Fibroblast of skin of left quadriceps (primary cell): ENCODE measurements around the gene SPNS3.
A peak's percentile ranks its signal among the peaks of the same experiment; 100 is the strongest.

Experiments used
- DNase-seq, 2 experiments: peaks; one replicate each; pipeline ENCODE4 v3.0.0-alpha.2; 2013; ENCODE audit warnings: low read depth in 2 of 2

SPNS3 gene, protein sequence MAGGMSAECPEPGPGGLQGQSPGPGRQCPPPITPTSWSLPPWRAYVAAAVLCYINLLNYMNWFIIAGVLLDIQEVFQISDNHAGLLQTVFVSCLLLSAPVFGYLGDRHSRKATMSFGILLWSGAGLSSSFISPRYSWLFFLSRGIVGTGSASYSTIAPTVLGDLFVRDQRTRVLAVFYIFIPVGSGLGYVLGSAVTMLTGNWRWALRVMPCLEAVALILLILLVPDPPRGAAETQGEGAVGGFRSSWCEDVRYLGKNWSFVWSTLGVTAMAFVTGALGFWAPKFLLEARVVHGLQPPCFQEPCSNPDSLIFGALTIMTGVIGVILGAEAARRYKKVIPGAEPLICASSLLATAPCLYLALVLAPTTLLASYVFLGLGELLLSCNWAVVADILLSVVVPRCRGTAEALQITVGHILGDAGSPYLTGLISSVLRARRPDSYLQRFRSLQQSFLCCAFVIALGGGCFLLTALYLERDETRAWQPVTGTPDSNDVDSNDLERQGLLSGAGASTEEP

GRCh38 chr17:4433515-4434031 lies at the start of gene SPNS3:
SPNS3 (plus strand) TSS chr17:4433940; CDS start chr17:4433968, 28 bp downstream.
- no peak for DNase-seq

- no peak for DNase-seq
Observed at GRCh38 chr17:4386406-4386805, 47.3 kb upstream of the SPNS3 start.

- no peak for DNase-seq
Observed at GRCh38 chr17:4387137-4387536, 46.6 kb upstream of the SPNS3 start.

GRCh38 chr17:4389079-4389478 lies 44.7 kb upstream of the SPNS3 start:
- DNase-seq: no peak

DNA sequence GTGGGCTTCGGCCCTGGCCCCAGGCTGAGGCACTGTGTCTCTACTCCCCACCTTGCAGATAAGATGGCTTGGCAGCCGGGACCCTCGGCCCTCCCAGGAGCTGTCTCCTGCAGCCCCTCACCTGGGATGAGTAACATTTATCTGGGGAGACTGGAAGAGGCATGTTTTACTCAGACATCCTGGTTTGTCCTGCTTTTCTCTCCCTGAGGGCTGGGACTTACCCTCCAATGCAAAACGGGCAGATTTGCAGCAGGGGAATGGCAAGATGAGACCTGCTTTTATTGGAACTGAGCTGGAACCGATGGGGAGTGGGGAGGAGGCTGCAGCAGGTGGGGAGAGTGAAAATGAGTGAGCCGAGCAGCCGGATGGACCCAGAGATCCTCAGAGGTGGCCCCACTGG lies 39.9 kb upstream of the SPNS3 start:
- DNase-seq: no peak

- DNase-seq: no peak
Observed at GRCh38 chr17:4394208-4395110, 39.3 kb upstream of the SPNS3 start.

DNA sequence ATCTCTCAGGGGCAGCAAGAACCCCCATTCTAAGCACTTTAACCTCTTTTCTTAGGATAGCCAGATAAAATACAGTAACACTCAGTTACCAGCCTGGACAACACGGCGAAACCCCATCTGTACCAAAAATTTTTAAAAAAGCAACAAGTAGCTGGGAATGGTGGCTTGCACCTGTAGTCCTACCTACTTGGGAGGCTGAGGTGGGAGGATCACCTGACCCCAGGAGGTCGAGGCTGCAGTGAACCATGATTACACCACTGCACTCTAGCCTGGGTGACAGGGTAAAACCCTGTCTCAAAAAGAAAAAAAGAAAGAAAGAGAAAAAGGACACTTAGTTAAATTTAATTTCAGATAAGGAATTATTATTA lies 38.6 kb upstream of the SPNS3 start:
- no peak for DNase-seq

GRCh38 chr17:4397840-4398239 lies 35.9 kb upstream of the SPNS3 start:
- DNase-seq: no peak

- DNase-seq: no peak
Observed at GRCh38 chr17:4405038-4405669, 28.6 kb upstream of the SPNS3 start.

GRCh38 chr17:4405699-4406098 lies 28.0 kb upstream of the SPNS3 start:
- no peak for DNase-seq

GRCh38 chr17:4406386-4406785 lies 27.4 kb upstream of the SPNS3 start:
- DNase-seq: no peak

DNA sequence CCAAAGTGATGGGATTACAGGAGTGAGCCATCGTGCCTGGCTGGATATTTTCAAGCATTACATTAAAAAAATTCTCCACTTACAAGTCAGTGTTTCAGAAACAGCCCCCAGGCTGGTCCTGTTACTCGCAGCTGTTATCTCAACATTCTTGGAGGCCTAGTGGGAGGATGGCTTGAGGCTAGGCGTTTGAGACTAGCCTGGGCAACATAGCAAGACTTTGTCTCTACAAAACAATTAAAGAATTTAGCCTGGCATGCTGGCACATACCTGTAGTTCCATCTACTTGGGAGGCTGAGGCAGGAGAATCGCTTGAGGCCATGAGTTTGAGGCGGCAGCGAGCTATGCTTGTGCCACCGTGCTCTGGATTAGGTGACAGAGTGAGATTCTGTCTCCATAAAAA lies 26.5 kb upstream of the SPNS3 start:
- no peak for DNase-seq

DNA sequence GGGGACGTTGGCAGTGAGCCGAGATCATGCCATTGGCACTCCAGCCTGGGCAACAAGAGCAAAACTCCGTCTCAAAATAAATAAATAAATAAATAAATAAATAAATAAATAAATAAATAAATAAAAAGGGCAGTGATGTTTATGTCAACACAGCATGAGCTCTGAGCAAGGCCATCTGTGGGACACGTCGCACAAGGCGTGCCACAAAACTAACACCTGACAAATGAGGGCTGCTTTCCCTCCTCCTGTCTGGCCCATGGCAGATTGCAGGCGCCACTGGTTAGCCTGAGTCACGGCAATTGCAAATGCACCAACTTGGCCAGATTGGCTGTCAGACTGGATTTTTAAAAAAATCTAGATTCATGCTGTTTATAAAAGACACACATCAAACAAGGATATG lies 25.9 kb upstream of the SPNS3 start:
- no peak for DNase-seq

DNA sequence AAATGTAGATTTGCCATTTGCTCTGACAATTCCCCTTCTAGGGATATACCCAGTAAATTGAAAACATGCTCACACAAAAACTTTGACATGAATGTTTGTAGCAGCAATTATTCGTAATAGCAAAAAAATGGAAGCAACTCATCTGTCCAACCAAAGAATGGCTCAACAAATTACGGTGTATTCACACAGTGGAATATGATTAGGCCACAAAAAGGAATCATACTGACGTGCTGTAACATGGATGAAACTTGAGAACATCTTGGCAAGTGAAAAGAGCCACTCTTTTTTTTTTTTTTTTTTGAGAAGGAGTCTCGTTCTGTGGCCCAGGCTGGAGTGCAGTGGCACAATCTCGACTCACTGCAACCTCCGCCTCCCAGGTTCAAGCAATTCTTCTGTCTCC lies 24.1 kb upstream of the SPNS3 start:
- no peak for DNase-seq

DNA sequence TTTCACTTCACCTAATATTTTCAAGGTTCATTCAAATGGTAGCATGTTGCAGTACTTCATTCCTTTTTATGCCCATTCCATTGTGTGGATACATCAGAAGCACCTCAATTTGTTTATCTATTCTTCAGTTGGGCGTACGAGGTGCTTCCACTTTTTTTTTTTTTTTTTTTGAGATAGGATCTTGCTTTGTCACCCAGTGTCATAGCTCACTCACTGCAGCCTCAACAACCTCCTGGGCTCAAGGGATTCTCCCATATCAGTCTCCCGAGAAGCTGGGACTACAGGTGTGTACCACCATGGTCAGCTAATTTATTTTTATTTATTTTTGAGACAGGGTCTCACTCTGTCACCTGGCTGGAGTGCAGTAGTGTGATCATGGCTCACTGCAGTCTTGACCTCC lies 22.5 kb upstream of the SPNS3 start:
- DNase-seq: no peak

DNA sequence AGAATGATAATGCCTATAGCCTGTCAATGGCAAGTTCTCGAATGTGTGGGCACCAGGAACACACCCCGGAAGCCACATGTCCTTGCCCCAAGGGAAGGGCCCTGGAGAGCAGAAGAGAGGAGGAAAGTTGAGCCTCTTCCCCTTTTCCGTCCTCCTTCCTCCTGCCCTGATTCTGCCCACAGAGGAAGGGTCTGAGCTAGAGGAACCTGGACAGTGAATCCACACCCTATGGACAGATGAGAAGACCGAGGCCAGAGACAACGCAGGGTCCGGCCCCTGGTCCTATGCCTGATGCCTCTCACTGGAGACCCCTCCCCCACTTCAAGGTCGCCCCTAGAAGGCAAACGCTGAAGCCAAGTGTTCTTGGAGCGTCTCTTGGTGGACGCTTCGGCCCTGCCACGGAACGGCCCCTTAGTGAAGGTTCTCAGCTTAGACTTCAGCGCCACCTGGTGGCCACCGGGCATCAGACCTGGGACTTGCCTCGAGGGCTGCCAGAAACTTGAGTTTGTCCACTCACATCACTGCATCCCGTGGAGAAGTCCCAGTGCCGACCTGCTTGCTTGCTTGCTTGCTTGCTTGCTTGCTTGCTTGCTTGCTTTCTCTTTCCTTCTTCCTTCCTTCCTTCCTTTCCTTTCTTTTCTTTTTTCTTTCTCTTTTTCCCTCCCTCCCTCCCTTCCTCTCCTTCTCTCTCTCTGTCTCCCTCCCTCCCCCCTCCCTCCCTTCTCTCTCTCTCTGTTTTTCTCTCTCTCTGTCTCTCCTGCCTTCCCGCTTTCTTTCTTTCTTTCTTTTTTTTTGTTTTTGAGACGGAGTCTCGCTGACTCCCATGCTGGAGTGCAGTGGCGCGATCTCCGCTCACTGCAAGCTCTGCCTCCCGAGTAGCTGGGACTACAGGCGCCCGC lies 20.6 kb upstream of the SPNS3 start:
- peak; percentile 63 to 71 for DNase-seq

- DNase-seq: no peak
Observed at GRCh38 chr17:4417129-4417667, 16.5 kb upstream of the SPNS3 start.

- DNase-seq: peak in 1 of 2 experiments; percentile 18
Observed at GRCh38 chr17:4420692-4421131, 13.0 kb upstream of the SPNS3 start.

DNA sequence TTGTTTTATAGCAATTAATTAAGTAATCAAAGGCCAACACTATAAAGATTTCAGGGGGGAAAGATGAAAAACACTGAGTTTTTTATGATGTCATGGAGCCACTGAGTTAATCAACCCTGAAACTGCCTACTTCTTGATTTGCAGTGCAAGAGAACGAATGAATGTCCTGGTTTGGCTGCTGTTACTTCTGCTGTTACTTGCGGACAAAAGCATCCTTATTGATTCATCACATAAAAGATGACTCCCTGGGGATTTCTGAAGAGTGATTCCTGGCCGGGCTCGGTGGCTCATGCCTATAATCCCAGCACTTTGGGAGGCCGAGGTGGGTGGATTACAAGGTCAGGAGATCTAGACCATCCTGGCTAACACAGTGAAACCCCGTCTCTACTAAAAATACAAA lies 10.9 kb upstream of the SPNS3 start:
- no peak for DNase-seq

DNA sequence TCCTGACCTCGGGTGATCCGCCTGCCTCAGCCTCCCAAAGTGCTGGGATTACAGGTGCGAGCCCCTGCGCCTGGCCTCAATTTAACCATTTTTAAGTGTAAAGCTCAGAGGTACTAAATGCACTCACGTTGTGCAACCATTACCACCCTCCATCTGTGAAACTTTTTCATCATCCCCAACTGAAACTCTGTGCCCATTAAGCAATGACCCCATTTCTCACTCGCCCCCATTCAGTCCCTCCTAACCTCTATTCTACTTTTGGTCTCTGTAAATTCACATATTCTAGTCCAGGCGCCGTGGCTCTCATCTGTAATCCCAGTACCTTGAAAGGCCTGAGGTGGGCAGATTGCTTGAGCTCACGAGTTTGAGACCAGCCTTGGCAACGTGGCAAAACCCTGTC lies 8.3 kb upstream of the SPNS3 start:
- no peak for DNase-seq
